PC-9 (cell line): ENCODE results near the gene TFE3. TPM values are rescaled to one million over a fixed set of nuclear protein-coding genes. Genes with fewer than 3 reads are reported as not detected.

Experiments
- BruUV-seq: library from RNA; stranded (reverse); fragments of 400-500 nt; replicated peaks from 2 replicates; lab custom pipeline; 2021; lab: Mats Ljungman, UMichigan
- CTCF ChIA-PET: fragments of 300-600 bp; sonication (Branson Sonifier 250); formaldehyde crosslinking; loops from one replicate; lab custom pipeline; 2022; ENCODE audit warnings: antibody characterized with exemption; lab: Charles Lee
- POLR2A ChIA-PET: fragments of 300-600 bp; sonication (Branson Sonifier 250); formaldehyde crosslinking; loops from one replicate; lab custom pipeline; 2022; ENCODE audit warnings: antibody characterized with exemption; ENCODE audit not compliant: unreplicated experiment; lab: Charles Lee
- DNase-seq, 2 experiments: peaks; one replicate each; pipeline versions ENCODE4 v3.0.0 to v3.0.0-alpha.2; 2015 to 2022; ENCODE audit warnings: mixed read lengths in 1 of 2
- H2AFZ ChIP-seq: fragments of 200-600 bp; sonication (generic); 2 replicates; pipeline ENCODE4 v1.8.1; 2017; ENCODE audit warnings: antibody characterized with exemption
- H3F3A ChIP-seq: fragments of 200-600 bp; sonication (generic); 2 replicates; pipeline ENCODE4 v1.8.1; 2017; ENCODE audit warnings: antibody characterized with exemption, mild to moderate bottlenecking, low read depth; ENCODE audit not compliant: insufficient read depth
- H3K27ac ChIP-seq: fragments of 200-600 bp; sonication (generic); 2 replicates; pipeline ENCODE4 v1.6.1; 2016; ENCODE audit warnings: mixed run types
- H3K27me3 ChIP-seq: fragments of 200-600 bp; sonication (generic); 2 replicates; pipeline ENCODE4 v1.6.1; 2016; ENCODE audit warnings: low read depth, mixed run types; ENCODE audit not compliant: insufficient read depth
- H3K36me3 ChIP-seq: fragments of 200-600 bp; sonication (generic); 2 replicates; pipeline ENCODE4 v1.6.1; 2016; ENCODE audit warnings: low read depth, mixed run types
- H3K4me1 ChIP-seq: fragments of 200-600 bp; sonication (generic); replicated peaks from 2 replicates; pipeline ENCODE4 v1.6.1; 2016; ENCODE audit warnings: mixed run types; ENCODE audit not compliant: insufficient read depth
- H3K4me2 ChIP-seq: fragments of 200-600 bp; sonication (generic); 2 replicates; pipeline ENCODE4 v1.6.1; 2017; ENCODE audit warnings: mixed run types
- H3K4me3 ChIP-seq: fragments of 200-600 bp; sonication (generic); 2 replicates; pipeline ENCODE4 v1.6.1; 2016; ENCODE audit warnings: mixed run types
- H3K79me2 ChIP-seq: fragments of 200-600 bp; sonication (generic); 2 replicates; pipeline ENCODE4 v1.6.1; 2017; ENCODE audit warnings: low read depth, mixed run types
- H3K9me2 ChIP-seq: fragments of 200-600 bp; sonication (generic); 2 replicates; pipeline ENCODE4 v1.8.1; 2017; ENCODE audit warnings: mild to moderate bottlenecking; ENCODE audit not compliant: insufficient read depth
- H3K9me3 ChIP-seq: fragments of 200-600 bp; sonication (generic); 2 replicates; pipeline ENCODE4 v1.8.1; 2016; ENCODE audit warnings: low read depth; ENCODE audit not compliant: insufficient read depth
- H4K20me1 ChIP-seq: fragments of 200-600 bp; sonication (generic); 2 replicates; pipeline ENCODE4 v1.8.1; 2017; ENCODE audit not compliant: insufficient read depth
- CTCF ChIP-seq: fragments of 200-600 bp; sonication (generic); conservative IDR thresholded peaks from 2 replicates; pipeline ENCODE4 v1.6.1; 2017; ENCODE audit warnings: mixed run types, antibody characterized with exemption, mild to moderate bottlenecking, moderate library complexity
- EZH2 ChIP-seq: fragments of 200-600 bp; sonication (generic); IDR thresholded peaks from 2 replicates; pipeline ENCODE4 v1.8.0; 2017; ENCODE audit warnings: antibody characterized with exemption, low read depth
- intact Hi-C: fragments of 100-400 bp; cut with micrococcal nuclease; formaldehyde crosslinking; loops from one replicate; pipeline ENCODE4 v1.10.0; 2022; ENCODE audit not compliant: unreplicated experiment
- total RNA-seq: library from RNA; stranded (reverse); gene quantifications from 2 replicates; pipeline ENCODE4 v1.2.3, GENCODE V29; 2021

TFE3 gene
- total RNA-seq, 1 experiment from 2014 or later, result 33.7 TPM

GRCh38 chrX:49075347-49075746 is 32.2 kb upstream of the TFE3 start:
- H3K36me3 ChIP-seq, result no peaks in the 10 kb centered on the region
- TF ChIP-seq EZH2 (no peak), CTCF (no peak)
- H3K4me1 ChIP-seq, result no peaks in the 10 kb centered on the region
- H3K4me3 ChIP-seq, result no peak overlapping the region
- intact Hi-C loops, result no loop called here
- ChIA-PET CTCF (no interaction called here), POLR2A (no interaction called here)
- no peak for DNase-seq
- H3K9me3 ChIP-seq, result no peaks in the 10 kb centered on the region
- H3K9me2 ChIP-seq, result no peaks in the 10 kb centered on the region
- no peaks in the 10 kb centered on the region for H3K27me3 ChIP-seq
- no peaks in the 10 kb centered on the region for H4K20me1 ChIP-seq
- no peaks in the 10 kb centered on the region for H3F3A ChIP-seq
- no peak overlapping the region for H2AFZ ChIP-seq
- no TSS peak for BruUV-seq
- H3K79me2 ChIP-seq, result no peaks in the 10 kb centered on the region
- H3K27ac ChIP-seq, result no peak overlapping the region
- H3K4me2 ChIP-seq, result no peak overlapping the region

GRCh38 chrX:49073601-49074575 is 30.7 kb upstream of the TFE3 start, which contains the start of gene PRAF2:
PRAF2 (minus strand) TSS chrX:49074002; CDS start chrX:49073987, 15 bp downstream.
- ChIA-PET POLR2A (no interaction called here), CTCF (no interaction called here)
- no peaks in the 10 kb centered on the region for H4K20me1 ChIP-seq
- H3K27me3 ChIP-seq, result no peaks in the 10 kb centered on the region
- H3K36me3 ChIP-seq, result no peaks in the 10 kb centered on the region
- no peaks in the 10 kb centered on the region for H3K4me1 ChIP-seq
- H3K4me3 ChIP-seq, result no peak within 1 kb of the TSS
- H3K9me2 ChIP-seq, result no peaks in the 10 kb centered on the region
- BruUV-seq, result no TSS peak
- TF ChIP-seq EZH2, result no peak
- TF ChIP-seq CTCF, result no peak
- H2AFZ ChIP-seq, result no peak within 1 kb of the TSS
- no peak within 1 kb of the TSS for H3K27ac ChIP-seq
- no peaks in the 10 kb centered on the region for H3F3A ChIP-seq
- no peaks in the 10 kb centered on the region for H3K79me2 ChIP-seq
- intact Hi-C loops, result loop anchor here (2.0 kb wide), 1 partner anchor 27 kb away; no protein-coding TSS in a partner anchor
- peak; percentile 33 to 78 for DNase-seq
- no peak within 1 kb of the TSS for H3K4me2 ChIP-seq
- no peaks in the 10 kb centered on the region for H3K9me3 ChIP-seq

- no peak overlapping the region for H3K4me3 ChIP-seq
- no peaks in the 10 kb centered on the region for H3K9me2 ChIP-seq
- H3K4me2 ChIP-seq, result no peak overlapping the region
- H3K79me2 ChIP-seq, result no peaks in the 10 kb centered on the region
- H3F3A ChIP-seq, result no peaks in the 10 kb centered on the region
- TF ChIP-seq CTCF (no peak), EZH2 (no peak)
- CTCF ChIA-PET, result no interaction called here
- no peaks in the 10 kb centered on the region for H3K36me3 ChIP-seq
- intact Hi-C loops, result loop anchor here (2.0 kb wide), 1 partner anchor 28 kb away; no protein-coding TSS in a partner anchor
- no peak overlapping the region for H3K27ac ChIP-seq
- H4K20me1 ChIP-seq, result no peaks in the 10 kb centered on the region
- H3K27me3 ChIP-seq, result no peaks in the 10 kb centered on the region
- no peaks in the 10 kb centered on the region for H3K9me3 ChIP-seq
- POLR2A ChIA-PET, result interaction anchor here (0.6 kb wide), 1 partner anchor 175 kb away, joined by 3 read pairs; the partner anchor contains the start of genes PQBP1 and TIMM17B
- no peak for DNase-seq
- BruUV-seq, result no TSS peak
- H3K4me1 ChIP-seq, result no peaks in the 10 kb centered on the region
- no peak overlapping the region for H2AFZ ChIP-seq
Measured at GRCh38 chrX:49072712-49073095, 29.5 kb upstream of the TFE3 start.
